ENCODE results near the gene FGF3.

FGF3 gene

GRCh38 chr11:69822676-69823494, 3.7 kb upstream of the FGF3 start:
- DNase-seq (ENCODE audit: extremely low read depth, low read depth) = no peak
- TF ChIP-seq, protein P1, sequence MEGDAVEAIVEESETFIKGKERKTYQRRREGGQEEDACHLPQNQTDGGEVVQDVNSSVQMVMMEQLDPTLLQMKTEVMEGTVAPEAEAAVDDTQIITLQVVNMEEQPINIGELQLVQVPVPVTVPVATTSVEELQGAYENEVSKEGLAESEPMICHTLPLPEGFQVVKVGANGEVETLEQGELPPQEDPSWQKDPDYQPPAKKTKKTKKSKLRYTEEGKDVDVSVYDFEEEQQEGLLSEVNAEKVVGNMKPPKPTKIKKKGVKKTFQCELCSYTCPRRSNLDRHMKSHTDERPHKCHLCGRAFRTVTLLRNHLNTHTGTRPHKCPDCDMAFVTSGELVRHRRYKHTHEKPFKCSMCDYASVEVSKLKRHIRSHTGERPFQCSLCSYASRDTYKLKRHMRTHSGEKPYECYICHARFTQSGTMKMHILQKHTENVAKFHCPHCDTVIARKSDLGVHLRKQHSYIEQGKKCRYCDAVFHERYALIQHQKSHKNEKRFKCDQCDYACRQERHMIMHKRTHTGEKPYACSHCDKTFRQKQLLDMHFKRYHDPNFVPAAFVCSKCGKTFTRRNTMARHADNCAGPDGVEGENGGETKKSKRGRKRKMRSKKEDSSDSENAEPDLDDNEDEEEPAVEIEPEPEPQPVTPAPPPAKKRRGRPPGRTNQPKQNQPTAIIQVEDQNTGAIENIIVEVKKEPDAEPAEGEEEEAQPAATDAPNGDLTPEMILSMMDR (IDR thresholded peaks at IDR 0.05; ENCODE audit: low read depth, low read length) = no peak

GRCh38 chr11:69821511-69822040, 2.4 kb upstream of the FGF3 start:
- DNase-seq (ENCODE audit: extremely low read depth, low read depth) = no peak
- TF ChIP-seq, protein P1 (IDR thresholded peaks at IDR 0.05; ENCODE audit: low read depth, low read length) = no peak

GRCh38 chr11:69820441-69820840, 1.2 kb upstream of the FGF3 start:
- TF ChIP-seq, protein P1 (IDR thresholded peaks at IDR 0.05; ENCODE audit: low read depth, low read length) = no peak
- DNase-seq (ENCODE audit: extremely low read depth, low read depth) = no peak

DNA sequence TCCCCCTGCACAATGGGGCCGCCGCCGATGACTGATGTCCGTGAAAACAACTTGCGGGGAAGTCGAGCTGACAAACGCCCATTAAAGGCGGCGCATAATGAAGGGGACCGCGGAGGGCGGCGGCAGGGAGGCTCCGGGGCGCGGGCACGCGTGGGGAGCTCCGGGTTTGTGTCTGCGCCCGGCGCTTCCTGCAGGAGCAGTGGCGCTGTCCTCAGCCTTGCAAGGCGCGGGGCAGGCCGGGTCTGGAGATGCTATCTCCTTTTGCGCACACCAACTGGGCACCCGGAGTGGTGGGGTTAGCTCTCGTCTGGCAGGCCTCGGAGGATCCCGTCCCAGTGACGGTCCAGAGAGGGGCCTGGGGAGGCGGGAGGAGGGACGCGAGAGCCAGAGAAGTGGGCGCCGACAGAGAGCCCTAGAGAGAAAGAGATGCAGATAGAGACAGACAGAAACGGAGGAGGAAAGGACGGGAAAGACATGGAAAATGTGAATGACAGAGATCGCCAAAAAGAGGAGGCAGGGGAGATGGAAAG, 390 bp upstream of the FGF3 start:
- TF ChIP-seq, protein P1 (IDR thresholded peaks at IDR 0.05; ENCODE audit: low read depth, low read length) = no peak
- DNase-seq (ENCODE audit: extremely low read depth, low read depth) = no peak

GRCh38 chr11:69818231-69818602, 999 bp downstream of the FGF3 start:
- TF ChIP-seq, protein P1 (IDR thresholded peaks at IDR 0.05; ENCODE audit: low read depth, low read length) = no peak
- no peak for DNase-seq (ENCODE audit: extremely low read depth, low read depth)

DNA sequence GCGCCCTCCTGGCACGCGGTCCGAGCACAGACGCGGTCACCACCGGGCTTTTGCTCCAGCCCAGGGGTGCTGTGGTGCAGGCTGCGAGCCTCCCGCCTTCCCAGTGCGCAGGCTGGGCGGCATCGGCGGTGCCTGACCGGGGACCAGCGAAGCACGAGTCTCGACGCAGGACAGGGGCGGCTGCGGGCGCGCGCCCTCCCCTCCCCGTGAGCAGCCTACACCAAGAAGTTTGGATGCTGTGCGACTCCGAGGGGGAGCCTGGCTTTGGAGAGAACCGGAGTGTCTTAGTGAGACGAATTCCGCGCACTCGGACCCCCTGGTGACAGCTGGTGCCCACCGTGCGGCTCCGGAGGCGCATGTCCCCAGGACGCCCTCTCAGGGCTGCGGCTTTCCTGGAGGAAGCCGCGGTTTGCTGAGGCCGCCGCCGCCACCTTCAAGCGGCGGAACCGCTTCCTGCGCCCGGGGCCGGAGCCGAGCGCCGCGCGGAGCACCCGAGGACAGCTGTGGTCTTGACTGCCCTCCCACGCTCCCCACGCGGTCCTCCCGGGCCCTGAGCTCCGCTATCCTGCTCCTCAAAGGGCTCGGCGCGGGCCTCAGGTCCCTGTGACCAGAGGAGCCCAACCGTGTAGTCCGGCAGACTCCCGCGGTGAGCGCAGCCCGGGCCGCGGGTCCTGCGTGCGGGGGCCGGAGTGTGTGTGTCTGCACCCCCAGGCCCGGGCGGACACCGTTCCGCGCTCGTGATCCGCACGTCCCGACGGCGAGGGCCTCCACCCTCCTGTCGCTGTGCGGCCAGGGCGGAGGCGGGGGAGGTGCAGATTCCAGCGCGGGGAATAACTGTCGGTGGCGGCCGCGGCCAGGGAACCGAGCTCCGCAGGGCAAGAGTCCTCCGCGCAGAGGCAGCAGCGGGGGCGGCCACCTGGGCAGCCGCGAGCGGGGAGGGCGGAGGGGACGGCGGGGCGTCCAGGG, 1.7 kb downstream of the FGF3 start:
- DNase-seq (ENCODE audit: extremely low read depth, low read depth) = no peak
- TF ChIP-seq, protein P1 (IDR thresholded peaks at IDR 0.05; ENCODE audit: low read depth, low read length) = no peak
